HepG2 (cell line): ENCODE measurements around the gene SPTBN4.

Experiments
- GATAD2A ChIP-seq: IDR thresholded peaks from 2 replicates; pipeline ENCODE4 v1.6.1; 2016
- SPEN ChIP-seq: sonication (generic); formaldehyde crosslinking; IDR thresholded peaks from 2 replicates; pipeline ENCODE4 v1.5.1; 2020; ENCODE audit warnings: low read depth, mild to moderate bottlenecking, missing genetic modification reagents
- ZNF138 ChIP-seq: sonication (generic); formaldehyde crosslinking; IDR thresholded peaks from 2 replicates; pipeline ENCODE4 v1.5.0; 2020; ENCODE audit warnings: mild to moderate bottlenecking, low read depth, missing genetic modification reagents
- ZNF274 ChIP-seq: sonication (generic); formaldehyde crosslinking; IDR thresholded peaks from 2 replicates; pipeline ENCODE4 v1.5.1; 2020; ENCODE audit warnings: mild to moderate bottlenecking, missing genetic modification reagents
- TF ChIP-seq, protein P1 (sequence below): IDR thresholded peaks from 2 replicates; pipeline ENCODE4 v1.6.1; 2018; ENCODE audit warnings: missing genetic modification reagents, mild to moderate bottlenecking, missing compliant biosample characterization
- TF ChIP-seq, protein P2 (sequence below): IDR thresholded peaks from 2 replicates; pipeline ENCODE4 v1.6.1; 2012; ENCODE audit warnings: inconsistent platforms
- TF ChIP-seq, protein P3 (sequence below): sonication (generic); formaldehyde crosslinking; IDR thresholded peaks from 2 replicates; pipeline ENCODE4 v1.5.0; 2020; ENCODE audit warnings: mild to moderate bottlenecking, missing genetic modification reagents, moderate library complexity
- TF ChIP-seq, protein P4 (sequence below): sonication (generic); formaldehyde crosslinking; IDR thresholded peaks from 2 replicates; pipeline ENCODE4 v1.5.0; 2020; ENCODE audit warnings: mild to moderate bottlenecking, missing genetic modification reagents

DNA sequence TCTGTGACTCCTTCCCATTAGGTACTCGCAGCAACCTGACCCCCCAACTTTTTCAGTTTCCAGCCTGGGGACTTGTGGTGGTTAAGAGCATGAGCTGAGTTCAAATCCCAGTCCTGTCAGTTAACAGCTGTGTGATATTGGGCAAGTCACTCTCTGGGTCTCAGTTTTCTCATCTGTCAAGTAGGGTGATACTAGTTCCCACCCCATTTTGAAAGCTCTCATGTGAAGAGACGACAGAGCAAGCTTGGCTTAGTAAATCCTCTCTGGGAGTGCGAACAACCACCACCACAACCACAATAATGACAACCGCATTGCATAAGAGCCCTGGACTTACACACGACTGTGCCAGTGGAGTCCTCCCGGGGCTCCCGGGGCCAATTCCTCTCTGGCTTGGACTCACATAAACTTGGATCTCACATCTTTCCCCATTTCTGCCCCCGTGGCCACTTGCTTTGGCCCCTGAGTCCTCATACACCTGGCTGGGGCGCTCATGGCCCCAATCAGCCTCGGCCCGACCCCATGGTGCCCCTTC lies 1.7 kb upstream of the SPTBN4 start:
- TF ChIP-seq ZNF274 (CRISPR knock-in tag), result no peak
- no peak for TF ChIP-seq GATAD2A (CRISPR knock-in tag)
- TF ChIP-seq, protein P1, sequence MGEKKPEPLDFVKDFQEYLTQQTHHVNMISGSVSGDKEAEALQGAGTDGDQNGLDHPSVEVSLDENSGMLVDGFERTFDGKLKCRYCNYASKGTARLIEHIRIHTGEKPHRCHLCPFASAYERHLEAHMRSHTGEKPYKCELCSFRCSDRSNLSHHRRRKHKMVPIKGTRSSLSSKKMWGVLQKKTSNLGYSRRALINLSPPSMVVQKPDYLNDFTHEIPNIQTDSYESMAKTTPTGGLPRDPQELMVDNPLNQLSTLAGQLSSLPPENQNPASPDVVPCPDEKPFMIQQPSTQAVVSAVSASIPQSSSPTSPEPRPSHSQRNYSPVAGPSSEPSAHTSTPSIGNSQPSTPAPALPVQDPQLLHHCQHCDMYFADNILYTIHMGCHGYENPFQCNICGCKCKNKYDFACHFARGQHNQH (CRISPR knock-in tag), result no peak
- TF ChIP-seq, protein P2, sequence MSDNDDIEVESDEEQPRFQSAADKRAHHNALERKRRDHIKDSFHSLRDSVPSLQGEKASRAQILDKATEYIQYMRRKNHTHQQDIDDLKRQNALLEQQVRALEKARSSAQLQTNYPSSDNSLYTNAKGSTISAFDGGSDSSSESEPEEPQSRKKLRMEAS, result no peak
- no peak for TF ChIP-seq ZNF138 (CRISPR knock-in tag)
- no peak for TF ChIP-seq SPEN (CRISPR knock-in tag)
- TF ChIP-seq, protein P3, sequence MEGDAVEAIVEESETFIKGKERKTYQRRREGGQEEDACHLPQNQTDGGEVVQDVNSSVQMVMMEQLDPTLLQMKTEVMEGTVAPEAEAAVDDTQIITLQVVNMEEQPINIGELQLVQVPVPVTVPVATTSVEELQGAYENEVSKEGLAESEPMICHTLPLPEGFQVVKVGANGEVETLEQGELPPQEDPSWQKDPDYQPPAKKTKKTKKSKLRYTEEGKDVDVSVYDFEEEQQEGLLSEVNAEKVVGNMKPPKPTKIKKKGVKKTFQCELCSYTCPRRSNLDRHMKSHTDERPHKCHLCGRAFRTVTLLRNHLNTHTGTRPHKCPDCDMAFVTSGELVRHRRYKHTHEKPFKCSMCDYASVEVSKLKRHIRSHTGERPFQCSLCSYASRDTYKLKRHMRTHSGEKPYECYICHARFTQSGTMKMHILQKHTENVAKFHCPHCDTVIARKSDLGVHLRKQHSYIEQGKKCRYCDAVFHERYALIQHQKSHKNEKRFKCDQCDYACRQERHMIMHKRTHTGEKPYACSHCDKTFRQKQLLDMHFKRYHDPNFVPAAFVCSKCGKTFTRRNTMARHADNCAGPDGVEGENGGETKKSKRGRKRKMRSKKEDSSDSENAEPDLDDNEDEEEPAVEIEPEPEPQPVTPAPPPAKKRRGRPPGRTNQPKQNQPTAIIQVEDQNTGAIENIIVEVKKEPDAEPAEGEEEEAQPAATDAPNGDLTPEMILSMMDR (CRISPR knock-in tag), result no peak
- TF ChIP-seq, protein P4, sequence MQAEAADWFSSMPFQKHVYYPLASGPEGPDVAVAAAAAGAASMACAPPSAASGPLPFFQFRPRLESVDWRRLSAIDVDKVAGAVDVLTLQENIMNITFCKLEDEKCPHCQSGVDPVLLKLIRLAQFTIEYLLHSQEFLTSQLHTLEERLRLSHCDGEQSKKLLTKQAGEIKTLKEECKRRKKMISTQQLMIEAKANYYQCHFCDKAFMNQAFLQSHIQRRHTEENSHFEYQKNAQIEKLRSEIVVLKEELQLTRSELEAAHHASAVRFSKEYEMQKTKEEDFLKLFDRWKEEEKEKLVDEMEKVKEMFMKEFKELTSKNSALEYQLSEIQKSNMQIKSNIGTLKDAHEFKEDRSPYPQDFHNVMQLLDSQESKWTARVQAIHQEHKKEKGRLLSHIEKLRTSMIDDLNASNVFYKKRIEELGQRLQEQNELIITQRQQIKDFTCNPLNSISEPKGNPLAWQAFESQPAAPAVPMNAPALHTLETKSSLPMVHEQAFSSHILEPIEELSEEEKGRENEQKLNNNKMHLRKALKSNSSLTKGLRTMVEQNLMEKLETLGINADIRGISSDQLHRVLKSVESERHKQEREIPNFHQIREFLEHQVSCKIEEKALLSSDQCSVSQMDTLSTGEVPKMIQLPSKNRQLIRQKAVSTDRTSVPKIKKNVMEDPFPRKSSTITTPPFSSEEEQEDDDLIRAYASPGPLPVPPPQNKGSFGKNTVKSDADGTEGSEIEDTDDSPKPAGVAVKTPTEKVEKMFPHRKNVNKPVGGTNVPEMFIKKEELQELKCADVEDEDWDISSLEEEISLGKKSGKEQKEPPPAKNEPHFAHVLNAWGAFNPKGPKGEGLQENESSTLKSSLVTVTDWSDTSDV (CRISPR knock-in tag), result no peak
